Lower leg skin (tissue), 4 donors: ENCODE results near the gene GNB1L. TPM values are rescaled to one million over a fixed set of nuclear protein-coding genes. Genes with fewer than 3 reads are reported as not detected.

Source experiments
- DNase-seq, 2 donors: peaks; one replicate each; pipeline ENCODE4 v3.0.0-alpha.2; 2019; ENCODE audit warnings: low spot score in 2 of 2
- H3K4me3 ChIP-seq: fragments of 200-600 bp; sonication (generic); 2 replicates; pipeline ENCODE4 v1.5.1; 2017; ENCODE audit warnings: mild to moderate bottlenecking, low read depth; ENCODE audit not compliant: poor library complexity, severe bottlenecking
- POLR2A ChIP-seq, 2 donors: fragments of 450-650 bp; IDR thresholded peaks; one replicate each; pipeline ENCODE4 v1.6.1; 2016 to 2017; ENCODE audit warnings: antibody characterized with exemption in 2 of 2, mild to moderate bottlenecking in 1 of 2, moderate library complexity in 1 of 2
- WGBS, 2 donors: methylation state at CpG; one replicate each; pipeline ENCODE4 v1.1.5; 2018; 5-methylcytosine and 5-hydroxymethylcytosine counted together
- intact Hi-C: fragments of 100-400 bp; cut with DNase I; formaldehyde crosslinking; loops from one replicate; pipeline ENCODE4 v1.15.0; 2023; ENCODE audit warnings: low total_unique reads
- total RNA-seq, 4 donors: library from RNA; depleted of rRNA; stranded (reverse); fragments of >200 nt; gene quantifications; one replicate each; pipeline ENCODE4 v1.1.0, GENCODE V29; 2016
- TF ChIP-seq, protein P1 (sequence below), 3 donors: fragments of 450-650 bp; IDR thresholded peaks; one replicate each; pipeline ENCODE4 v1.5.1; 2016; ENCODE audit warnings: antibody characterized with exemption in 3 of 3, mild to moderate bottlenecking in 3 of 3, moderate library complexity in 2 of 3

Gene GNB1L
- total RNA-seq, 4 donors from 2014 or later: 10.0 to 16.2 (median 11.2) TPM

GRCh38 chr22:19901577-19902244 lies 47.0 kb upstream of the GNB1L start:
- H3K4me3 ChIP-seq: no peak overlapping the region
- intact Hi-C loops: no loop called here
- 91 to 93% methylated on average over 11 of the region's 11 CpGs for WGBS, 2 donors
- TF ChIP-seq, protein P1, sequence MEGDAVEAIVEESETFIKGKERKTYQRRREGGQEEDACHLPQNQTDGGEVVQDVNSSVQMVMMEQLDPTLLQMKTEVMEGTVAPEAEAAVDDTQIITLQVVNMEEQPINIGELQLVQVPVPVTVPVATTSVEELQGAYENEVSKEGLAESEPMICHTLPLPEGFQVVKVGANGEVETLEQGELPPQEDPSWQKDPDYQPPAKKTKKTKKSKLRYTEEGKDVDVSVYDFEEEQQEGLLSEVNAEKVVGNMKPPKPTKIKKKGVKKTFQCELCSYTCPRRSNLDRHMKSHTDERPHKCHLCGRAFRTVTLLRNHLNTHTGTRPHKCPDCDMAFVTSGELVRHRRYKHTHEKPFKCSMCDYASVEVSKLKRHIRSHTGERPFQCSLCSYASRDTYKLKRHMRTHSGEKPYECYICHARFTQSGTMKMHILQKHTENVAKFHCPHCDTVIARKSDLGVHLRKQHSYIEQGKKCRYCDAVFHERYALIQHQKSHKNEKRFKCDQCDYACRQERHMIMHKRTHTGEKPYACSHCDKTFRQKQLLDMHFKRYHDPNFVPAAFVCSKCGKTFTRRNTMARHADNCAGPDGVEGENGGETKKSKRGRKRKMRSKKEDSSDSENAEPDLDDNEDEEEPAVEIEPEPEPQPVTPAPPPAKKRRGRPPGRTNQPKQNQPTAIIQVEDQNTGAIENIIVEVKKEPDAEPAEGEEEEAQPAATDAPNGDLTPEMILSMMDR (IDR thresholded peaks at IDR 0.05): no peak
- no peak for TF ChIP-seq POLR2A (IDR thresholded peaks at IDR 0.05)
- DNase-seq: no peak

DNA sequence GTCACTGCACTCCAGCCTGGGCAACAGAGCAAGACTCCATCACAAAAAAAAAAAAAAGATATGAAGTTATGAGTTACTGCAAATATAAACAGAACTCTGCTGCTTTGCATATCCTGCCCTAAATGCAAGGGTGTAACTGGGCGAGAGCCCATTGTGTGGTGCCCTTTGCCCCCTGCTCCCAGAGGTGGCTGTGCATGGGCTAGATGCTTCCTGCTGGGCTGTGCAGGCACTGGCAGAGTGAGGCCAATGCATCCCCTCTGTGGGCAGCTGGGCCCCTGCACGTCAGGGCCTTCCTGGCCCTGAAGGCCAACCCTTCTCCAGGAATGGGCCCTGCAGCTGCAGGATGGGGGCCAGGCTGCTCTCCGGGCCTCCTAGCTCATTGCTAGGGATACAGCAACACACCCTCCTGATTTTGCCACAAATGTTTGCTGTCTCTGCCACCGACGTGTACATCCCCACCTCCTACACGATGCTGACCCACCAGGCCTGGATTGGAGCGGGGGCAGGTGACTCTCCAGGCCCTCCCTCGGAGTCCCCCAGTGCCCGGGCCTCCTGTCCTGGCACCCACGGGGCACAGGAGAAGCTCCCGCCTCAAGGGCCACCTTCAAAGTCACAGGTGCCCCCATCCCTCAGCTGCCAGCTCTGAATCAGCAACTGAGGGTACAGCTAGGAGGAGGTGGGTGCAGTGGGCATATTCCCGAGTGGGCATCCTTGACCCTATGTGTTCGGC lies 46.2 kb upstream of the GNB1L start:
- intact Hi-C loops: no loop called here
- H3K4me3 ChIP-seq: no peak overlapping the region
- 93% methylated on average over 12 to 13 of the region's 13 CpGs for WGBS, 2 donors
- TF ChIP-seq POLR2A (IDR thresholded peaks at IDR 0.05): no peak
- TF ChIP-seq, protein P1 (IDR thresholded peaks at IDR 0.05): no peak
- no peak for DNase-seq

- no peak overlapping the region for H3K4me3 ChIP-seq
- WGBS, 2 donors: 87 to 89% methylated on average over 15 to 16 of the region's 16 CpGs
- DNase-seq: no peak
- intact Hi-C loops: no loop called here
- TF ChIP-seq, protein P1 (IDR thresholded peaks at IDR 0.05): no peak
- TF ChIP-seq POLR2A (IDR thresholded peaks at IDR 0.05): no peak
Measured at GRCh38 chr22:19898831-19899567, 44.3 kb upstream of the GNB1L start.

GRCh38 chr22:19898145-19898544 lies 43.5 kb upstream of the GNB1L start:
- intact Hi-C loops: no loop called here
- H3K4me3 ChIP-seq: no peak overlapping the region
- TF ChIP-seq POLR2A (IDR thresholded peaks at IDR 0.05): no peak
- TF ChIP-seq, protein P1 (IDR thresholded peaks at IDR 0.05): no peak
- DNase-seq: no peak
- 86 to 94% methylated on average over 7 of the region's 7 CpGs for WGBS, 2 donors

DNA sequence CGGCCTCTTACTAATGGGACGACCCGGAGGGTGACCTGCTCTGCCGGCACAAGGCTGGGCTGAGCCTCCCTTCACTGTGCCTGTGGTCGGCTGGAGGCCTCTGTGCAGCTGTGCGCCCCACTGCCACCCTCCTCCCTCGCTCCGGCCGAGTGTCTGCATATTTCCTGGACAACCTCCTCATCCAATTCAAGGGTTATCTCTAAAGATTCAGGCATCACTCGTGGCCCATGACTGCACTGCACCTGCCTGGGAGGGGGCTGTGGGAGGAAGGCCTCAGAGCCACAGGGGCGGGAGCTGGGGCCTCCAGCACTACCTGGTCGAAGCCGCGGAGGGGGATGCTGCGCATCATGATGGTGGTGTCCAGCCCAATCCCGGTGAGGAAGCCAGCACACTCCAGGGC lies 43.1 kb upstream of the GNB1L start:
- TF ChIP-seq, protein P1 (IDR thresholded peaks at IDR 0.05): no peak
- no peak for TF ChIP-seq POLR2A (IDR thresholded peaks at IDR 0.05)
- DNase-seq: no peak
- no peak overlapping the region for H3K4me3 ChIP-seq
- 90 to 93% methylated on average over 15 to 16 of the region's 16 CpGs for WGBS, 2 donors
- intact Hi-C loops: no loop called here
